Measurements from ENCODE around the gene INTS3.

INTS3 gene

DNA sequence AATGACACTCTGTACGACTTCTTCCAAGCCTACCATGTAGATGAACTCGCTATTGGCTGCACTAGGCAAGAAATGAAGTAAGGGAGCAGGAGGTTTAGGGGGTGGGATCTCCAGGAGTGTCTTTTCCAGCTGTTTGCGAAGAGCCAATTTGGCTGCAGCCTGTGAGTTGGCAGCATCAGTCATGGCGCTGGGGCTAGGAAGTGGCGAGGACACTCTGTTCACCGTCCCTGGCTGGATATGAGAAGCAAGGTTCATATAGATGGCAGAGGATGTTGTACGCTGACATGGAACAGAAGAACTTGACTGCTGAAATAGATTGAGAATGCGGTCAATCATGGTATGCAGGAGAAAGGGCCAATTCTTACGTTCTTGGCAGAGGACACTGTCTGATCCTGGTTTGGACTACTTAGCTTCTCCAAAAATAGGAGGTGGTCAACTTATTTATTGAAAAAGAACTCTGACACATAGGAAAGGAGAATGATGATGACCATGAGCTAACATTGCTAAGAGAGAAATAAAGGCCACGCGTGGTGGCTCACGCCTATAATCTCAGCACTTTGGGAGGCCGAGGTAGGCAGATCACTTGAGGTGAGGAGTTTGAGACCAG is 88.5 kb downstream of the INTS3 start:
- DNase-seq (ENCODE audit: insufficient read length, low spot score) (no peak), FAIRE-seq (no peak)

DNA sequence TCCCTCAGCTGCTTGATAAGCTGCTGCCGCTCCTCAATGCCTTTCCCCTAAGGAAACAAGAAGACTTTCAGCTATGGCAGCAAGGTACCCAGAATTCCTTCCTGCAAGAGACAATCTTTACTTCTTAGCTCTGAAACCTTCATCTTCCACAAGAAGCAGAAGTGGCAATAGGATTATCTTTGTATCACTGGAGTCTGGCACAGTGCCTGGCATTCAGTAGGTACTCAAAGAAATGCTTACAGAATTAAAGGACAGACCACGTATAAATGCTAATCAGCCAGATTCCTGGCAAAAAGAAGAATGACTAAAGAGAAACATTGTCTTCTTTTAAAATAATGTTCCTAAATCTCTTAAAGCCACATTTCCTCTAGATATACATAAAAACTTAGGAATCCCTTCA is 91.0 kb downstream of the INTS3 start:
- FAIRE-seq (no peak), DNase-seq (ENCODE audit: insufficient read length, low spot score) (no peak)
